GM21381 (cell line): ENCODE data around the gene CCDC150.

ENCODE experiments used
- ATAC-seq: cut with Tn5 transposase; IDR thresholded peaks from one replicate; pipeline ENCODE4 v1.9.1; 2021; ENCODE audit warnings: mild to moderate bottlenecking, moderate library complexity; ENCODE audit not compliant: unreplicated experiment

The CCDC150 gene

DNA sequence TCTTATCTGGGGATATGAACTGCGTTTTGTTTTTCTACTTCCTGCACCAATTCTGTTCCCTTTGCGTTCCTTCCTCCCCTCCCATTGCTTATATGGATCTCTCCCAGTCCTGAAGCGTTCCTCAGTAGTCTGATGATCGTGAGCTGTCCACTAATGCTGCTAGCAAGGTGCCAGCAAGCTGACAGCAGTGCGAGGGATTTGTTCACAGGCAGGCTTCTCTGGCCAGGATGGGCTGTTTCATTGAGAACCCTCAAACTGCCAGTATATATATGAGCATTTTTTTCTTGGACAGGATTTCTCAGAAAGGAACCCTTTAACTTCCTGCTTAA is 119.8 kb downstream of the CCDC150 start:
- no peak for ATAC-seq

DNA sequence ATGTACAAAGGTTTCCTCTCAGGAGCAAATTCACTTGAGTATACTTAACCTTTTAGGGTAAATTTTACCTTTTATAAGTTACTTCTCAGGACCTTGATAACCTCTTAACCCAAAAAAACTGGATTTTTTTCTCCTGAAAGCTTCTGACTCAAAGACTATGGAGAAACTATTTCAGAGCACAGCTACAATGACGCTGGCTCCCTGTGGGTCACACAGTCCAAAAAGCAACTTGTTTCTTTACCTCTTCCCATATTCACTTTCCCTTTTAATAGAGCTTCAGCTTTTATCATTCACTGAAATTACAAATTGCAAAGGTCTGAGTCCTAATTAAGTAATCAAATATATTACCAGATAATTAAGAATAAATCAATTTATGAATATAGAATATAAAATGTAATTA is 127.6 kb downstream of the CCDC150 start:
- no peak for ATAC-seq
